ENCODE data around the gene GEMIN2.
A peak's percentile ranks its signal among the peaks of the same experiment; 100 is the strongest.
"Not testable (repeated sequence)": the region's sequence is repeated elsewhere in the genome, so short reads cannot be mapped to it uniquely, and the experiment has no call there.

The GEMIN2 gene

DNA sequence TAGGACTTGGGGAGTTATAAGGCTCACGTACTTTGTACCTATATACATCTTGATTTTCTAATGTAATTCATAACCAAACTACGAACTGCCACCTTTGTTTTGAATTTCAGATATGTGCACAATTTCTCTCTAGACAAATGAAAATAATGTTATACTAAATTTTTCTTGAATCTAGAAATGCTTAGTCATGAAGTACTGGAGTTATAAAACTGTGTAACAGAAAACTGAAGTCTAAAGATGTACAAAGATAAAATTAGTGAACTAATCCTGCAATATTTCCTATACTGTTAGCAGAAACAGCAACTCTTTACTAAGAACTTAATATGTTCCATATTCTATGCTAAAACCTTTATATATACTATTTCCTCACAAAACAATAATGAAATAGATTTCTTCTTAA is 26.6 kb upstream of the GEMIN2 start:
- DNase-seq (ENCODE audit: low read depth) = no peak
- H3K4me3 ChIP-seq (ENCODE audit: control insufficient read depth, low read depth, low read length) = no peak overlapping the region
- TF ChIP-seq CTCF (conservative IDR thresholded peaks at IDR 0.05; ENCODE audit: control insufficient read depth, insufficient read depth, low read depth, low read length) = no peak

DNA sequence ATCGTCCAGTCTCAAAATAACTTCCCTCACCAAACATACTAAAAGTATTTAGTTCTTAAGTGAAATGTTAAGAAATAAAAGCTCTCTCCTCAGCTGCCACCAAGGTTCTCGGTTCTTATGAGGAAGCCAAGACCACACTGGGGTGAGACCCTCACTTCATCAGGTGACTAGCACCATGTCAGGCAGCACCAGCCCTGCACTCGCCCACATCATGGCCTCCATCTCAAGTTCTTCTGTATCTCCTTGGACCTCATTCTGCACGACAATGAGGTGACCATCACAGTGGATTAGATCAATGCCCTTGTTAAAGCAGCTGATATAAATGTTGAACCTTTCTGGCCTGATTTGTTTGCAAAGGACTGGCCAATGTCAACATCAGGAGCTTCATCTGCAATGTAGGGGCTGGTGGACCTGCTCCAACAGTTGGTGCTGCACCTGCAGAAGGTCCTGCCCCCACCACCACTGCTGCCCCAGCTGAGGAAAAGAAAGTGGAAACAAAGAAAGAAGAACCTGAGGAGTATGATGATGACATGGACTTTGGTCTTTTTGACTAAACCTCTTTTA is 23.5 kb upstream of the GEMIN2 start:
- H3K4me3 ChIP-seq (ENCODE audit: control insufficient read depth, low read depth, low read length) = no peak overlapping the region
- DNase-seq (ENCODE audit: low read depth) = no peak
- no peak for TF ChIP-seq CTCF (conservative IDR thresholded peaks at IDR 0.05; ENCODE audit: control insufficient read depth, insufficient read depth, low read depth, low read length)

- no peak for DNase-seq (ENCODE audit: low read depth)
- H3K4me3 ChIP-seq (ENCODE audit: control insufficient read depth, low read depth, low read length) = no peak overlapping the region
- TF ChIP-seq CTCF (conservative IDR thresholded peaks at IDR 0.05; ENCODE audit: control insufficient read depth, insufficient read depth, low read depth, low read length) = no peak
These were observed 22.4 kb upstream of the GEMIN2 start for GRCh38 chr14:39091716-39092115.

DNA sequence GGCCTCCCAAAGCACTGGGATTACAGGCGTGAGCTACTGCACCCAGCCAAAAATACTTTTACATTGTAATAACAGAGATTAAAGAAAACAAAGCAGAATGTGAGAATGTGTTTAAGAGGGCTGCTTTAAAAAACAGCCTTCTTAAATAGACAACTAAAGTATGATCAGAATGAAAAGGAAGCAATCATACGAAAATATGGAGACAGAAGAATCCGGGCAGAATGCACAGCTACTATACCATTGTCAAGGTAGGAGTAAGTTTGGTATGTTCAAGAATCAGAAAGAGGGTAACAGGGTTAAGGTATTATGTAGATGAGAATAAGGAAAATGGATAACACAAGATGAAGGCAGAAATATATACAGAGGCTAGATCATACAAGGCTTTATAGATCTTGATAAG is 19.6 kb upstream of the GEMIN2 start:
- H3K4me3 ChIP-seq (ENCODE audit: control insufficient read depth, low read depth, low read length) = no peak overlapping the region
- no peak for TF ChIP-seq CTCF (conservative IDR thresholded peaks at IDR 0.05; ENCODE audit: control insufficient read depth, insufficient read depth, low read depth, low read length)
- no peak for DNase-seq (ENCODE audit: low read depth)

DNA sequence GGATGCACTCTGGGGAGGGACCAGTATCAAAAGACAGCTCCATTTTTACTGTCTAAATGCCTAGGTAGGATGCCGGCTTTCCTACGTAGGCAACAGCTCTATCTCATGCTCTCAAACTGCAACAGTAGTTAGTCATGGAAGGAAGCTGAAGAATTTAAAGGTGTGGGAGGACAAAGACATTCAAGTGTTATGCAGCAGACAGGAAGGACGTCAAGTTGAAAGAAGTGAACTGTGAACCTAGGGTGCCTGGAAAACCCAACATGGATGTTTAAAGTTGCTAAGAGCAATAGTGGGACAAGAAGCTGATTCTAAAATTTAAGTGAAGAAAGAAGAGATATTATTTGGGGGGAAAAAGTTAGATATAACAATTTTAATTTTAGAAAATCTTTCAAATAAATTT is 17.0 kb upstream of the GEMIN2 start:
- no peak for TF ChIP-seq CTCF (conservative IDR thresholded peaks at IDR 0.05; ENCODE audit: control insufficient read depth, insufficient read depth, low read depth, low read length)
- DNase-seq (ENCODE audit: low read depth) = peak; percentile 61
- no peak overlapping the region for H3K4me3 ChIP-seq (ENCODE audit: control insufficient read depth, low read depth, low read length)

GRCh38 chr14:39099215-39099614 is 14.9 kb upstream of the GEMIN2 start:
- H3K4me3 ChIP-seq (ENCODE audit: control insufficient read depth, low read depth, low read length); DNase-seq (ENCODE audit: low read depth): not testable (repeated sequence)

DNA sequence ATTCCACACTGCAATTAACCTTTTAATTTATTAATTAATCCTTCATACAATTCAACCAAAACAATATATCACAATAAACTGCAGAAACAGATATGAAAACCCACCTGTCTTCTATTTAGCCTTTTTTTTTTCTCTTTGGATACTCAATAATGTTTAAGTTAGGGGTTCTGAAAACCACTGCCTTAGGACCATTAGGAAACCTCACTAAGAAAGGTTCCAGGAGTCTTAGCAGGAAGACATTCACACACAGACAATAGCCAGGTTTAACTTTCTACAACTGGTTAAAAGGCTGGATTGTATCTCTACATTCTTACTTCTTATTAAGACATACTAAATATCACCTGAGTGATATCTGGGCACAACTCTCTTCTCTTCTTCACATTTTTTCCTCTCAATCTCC is 14.4 kb upstream of the GEMIN2 start:
- TF ChIP-seq CTCF (conservative IDR thresholded peaks at IDR 0.05; ENCODE audit: control insufficient read depth, insufficient read depth, low read depth, low read length) = no peak
- no peak overlapping the region for H3K4me3 ChIP-seq (ENCODE audit: control insufficient read depth, low read depth, low read length)
- DNase-seq (ENCODE audit: low read depth) = no peak

Data from fibroblast of mammary gland (primary cell).